HG03558 (cell line): ENCODE measurements around the gene TPO.
"Not testable (repeated sequence)": the region's sequence is repeated elsewhere in the genome, so short reads cannot be mapped to it uniquely, and the experiment has no call there.

Source experiments
- ATAC-seq: cut with Tn5 transposase; IDR thresholded peaks from one replicate; pipeline ENCODE4 v1.9.1; 2021; ENCODE audit warnings: moderate number of reproducible peaks; ENCODE audit not compliant: unreplicated experiment; ENCODE audit errors: extremely low read depth

Gene TPO

DNA sequence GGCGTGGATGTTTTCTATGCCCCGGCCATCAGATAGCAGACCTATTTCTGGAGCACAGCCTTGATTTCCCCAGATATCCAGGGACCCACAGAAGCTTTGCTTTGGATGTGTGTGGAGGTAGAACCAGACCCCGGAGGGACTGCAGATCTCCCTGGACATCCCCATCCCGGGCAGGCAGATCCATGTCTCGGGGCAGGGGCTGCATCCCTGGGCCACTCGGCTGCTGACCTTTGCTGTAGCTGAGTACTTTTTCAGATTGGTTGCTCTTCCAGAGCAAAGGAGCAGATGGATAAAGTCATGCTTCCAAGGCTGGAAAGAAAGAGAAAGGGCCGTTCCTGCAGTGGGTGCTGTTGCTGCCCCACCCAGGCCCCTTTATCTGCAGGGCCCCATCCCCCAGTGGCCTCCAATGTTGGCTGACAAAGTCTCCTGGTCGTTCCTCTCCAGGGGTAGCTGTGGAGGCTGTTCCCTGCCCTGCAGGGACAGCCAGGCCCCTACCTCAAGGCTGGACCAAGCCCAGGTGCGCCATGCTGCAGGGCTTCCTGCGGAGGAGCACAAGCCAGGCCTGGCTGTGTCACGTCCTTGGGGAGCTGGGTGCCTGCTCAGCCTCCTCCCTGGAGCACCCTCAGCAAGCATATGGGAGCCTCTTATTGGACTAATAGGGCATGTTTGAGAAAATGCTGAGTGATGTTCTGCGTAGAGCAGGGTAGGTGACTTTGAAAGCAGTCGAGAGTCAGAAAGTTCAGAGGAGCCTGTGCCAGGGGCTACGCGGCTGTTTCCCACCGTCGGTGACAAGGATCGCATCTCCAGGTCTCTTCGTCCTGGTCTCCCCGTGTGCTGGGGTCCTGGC is 68.4 kb downstream of the TPO start:
- no peak for ATAC-seq

DNA sequence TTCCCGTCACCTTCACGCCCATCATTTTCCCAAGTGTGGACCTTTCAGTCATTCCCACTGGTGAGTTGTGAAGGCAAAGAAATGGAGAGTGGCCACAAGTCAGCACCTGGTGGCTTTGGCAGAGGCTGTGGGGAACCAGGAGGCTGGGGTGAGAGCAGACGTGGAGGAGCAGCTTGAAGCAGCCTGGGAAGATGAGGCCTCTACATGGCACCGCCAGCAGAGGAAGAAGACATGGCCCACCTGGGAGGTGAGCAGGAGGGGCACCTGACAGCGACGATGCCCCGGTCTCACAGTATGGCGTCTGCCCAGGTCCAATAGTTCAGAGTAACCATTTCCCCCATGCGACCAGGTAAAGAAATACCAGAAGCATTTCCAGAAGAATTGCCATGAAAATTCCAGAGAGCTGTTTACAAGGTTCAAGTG is 69.0 kb downstream of the TPO start:
- ATAC-seq = no peak

DNA sequence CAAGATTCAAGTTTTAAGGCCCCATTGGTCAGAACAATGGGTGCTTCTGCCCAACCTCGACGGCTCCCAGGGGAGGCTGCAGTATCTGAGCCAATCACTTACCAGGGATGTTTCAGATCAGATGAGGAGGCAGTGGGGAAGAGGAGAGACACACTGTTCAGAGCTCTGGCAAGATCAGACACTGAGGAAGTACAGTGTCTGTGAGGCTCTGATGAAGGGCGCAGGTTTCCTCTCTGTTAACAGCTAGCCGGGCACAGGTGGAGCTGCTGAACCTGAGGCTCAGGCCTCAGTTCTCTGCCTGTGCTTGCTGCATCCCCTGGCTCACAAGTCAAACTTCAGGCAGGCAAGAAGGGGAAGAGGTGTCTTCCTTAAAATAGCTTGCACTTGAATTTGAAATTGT is 69.7 kb downstream of the TPO start:
- no peak for ATAC-seq

DNA sequence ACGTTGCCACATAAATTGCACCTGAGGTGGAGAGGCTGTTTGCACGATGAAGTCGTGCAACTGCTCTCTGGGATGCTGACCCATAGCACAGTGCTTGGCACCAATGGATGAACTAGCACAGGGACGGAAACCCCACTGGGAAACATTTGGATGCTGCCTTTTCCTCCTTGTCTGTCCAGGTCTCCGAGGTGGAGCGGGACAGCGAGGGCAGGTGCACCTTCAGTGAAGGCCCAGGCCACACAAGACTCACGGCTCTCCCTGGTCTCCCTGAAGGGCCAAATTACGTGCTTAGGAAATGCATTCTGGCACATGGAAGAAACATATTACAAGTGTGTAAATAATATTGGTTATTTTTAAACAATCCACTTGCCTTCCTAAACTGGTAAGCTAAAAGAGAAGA is 70.3 kb downstream of the TPO start:
- no peak for ATAC-seq

DNA sequence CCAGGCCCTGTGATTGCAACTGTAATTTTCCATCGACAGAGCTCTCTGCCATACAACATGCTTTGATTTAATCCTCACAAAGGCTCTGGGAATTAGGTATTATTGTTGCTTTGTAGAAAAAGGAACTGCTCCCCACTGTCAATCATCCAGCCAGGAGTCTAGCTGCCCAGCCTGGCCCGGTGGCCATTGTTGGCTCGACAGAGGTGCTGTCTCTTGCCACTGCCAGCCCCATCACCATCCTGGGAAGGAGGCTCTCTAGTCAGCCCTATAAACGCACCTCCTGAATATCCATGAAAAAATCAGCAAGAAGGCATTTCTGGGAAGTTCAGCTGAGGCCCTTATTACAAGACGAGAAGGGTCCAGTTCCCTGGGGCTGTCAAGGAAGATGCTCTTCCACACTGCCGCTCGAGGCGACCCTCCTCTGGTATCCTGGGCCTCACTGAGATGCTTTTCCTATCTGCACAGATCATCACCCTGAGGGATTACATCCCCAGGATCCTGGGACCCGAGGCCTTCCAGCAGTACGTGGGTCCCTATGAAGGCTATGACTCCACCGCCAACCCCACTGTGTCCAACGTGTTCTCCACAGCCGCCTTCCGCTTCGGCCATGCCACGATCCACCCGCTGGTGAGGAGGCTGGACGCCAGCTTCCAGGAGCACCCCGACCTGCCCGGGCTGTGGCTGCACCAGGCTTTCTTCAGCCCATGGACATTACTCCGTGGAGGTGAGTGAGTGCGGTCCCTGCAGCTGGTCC is 71.0 kb downstream of the TPO start:
- ATAC-seq = no peak

DNA sequence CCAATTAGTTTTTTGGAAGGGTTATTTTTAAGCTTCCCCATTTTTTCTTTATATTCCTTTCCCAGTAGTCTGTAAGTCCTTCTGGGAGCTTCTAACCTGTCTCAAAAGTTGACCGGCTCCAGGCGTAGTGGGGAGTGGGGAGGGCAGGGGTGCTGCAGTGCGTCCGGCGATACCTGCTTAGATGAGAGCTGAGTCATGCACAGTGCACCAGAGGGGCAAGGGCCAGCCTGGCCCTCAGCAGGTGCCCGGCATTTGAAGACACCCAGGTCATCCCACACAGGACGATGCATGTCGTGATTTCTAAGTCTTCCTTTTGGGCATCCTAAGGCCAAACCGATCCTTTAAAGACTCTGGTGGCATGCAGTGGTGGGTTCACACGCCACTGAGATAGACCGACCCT is 73.4 kb downstream of the TPO start:
- ATAC-seq = no peak

DNA sequence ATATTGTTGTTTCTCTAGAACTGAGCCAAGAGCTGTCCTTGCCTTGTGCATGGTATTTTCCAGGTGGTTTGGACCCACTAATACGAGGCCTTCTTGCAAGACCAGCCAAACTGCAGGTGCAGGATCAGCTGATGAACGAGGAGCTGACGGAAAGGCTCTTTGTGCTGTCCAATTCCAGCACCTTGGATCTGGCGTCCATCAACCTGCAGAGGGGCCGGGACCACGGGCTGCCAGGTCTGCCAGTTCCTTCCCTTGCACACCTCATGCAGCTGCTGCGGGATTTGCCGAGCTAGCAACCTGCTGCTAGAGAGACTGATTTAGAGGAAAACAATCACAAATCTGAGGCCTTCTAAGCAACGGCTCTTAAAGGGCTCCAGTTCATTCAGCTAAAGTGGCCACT is 74.5 kb downstream of the TPO start:
- no peak for ATAC-seq

DNA sequence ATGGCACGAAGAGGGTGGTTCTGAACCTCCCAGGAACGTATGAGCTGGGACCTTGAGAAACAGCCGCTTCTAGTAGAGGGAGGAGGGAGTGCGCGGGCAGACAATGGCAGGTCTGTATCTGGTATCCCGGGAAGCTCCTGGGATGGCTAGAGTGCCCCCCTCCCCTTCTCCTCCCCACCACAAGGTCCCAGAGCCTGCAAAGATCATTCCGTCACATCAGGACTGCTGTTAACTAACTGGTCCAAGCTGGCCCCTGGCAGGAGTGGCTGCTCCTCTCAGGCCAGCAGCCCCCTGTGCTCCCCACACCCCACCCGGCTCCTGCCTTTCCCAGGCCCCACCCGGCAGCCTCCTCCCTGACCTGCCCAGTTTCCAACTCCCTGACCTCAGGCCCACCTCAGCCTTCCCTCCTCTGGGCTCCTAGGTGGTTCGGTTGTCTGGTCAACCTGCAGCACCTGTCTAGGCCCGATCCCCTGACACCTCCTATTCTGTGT is 75.0 kb downstream of the TPO start:
- no peak for ATAC-seq

DNA sequence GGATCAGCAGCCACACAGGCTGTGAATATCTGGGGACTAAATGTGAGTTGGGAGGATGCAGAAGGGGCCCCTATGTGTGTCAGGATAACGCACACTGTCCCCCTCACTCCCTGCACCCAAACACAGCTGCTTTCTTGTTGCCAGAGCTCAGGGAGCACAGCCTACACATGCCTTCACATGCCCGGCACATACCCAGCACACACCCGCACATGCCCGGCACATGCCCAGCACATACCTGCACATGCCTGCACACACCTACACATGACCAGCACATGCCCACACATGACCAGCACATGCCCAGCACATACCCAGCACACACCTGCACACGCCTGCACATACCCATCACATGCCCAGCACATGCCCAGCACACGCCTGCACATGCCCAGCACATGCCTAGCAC is 75.6 kb downstream of the TPO start:
- no peak for ATAC-seq

DNA sequence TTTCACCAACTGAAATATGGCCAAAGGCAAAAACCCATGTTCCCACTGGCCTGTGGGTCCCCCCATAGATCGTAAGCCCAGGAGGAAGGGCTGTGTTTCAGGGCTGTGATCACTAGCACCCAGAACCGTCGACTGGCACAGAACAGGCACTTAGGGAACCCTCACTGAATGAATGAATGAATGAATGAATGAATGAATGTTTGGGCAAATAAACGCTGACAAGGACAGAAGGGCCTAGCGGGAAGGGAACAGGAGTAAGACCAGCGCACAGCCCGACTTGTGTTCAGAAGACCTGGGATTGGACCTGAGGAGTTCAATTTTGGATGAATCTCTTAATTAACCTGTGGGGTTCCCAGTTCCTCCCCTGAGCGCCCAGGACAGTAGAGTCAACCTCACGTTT is 76.2 kb downstream of the TPO start:
- ATAC-seq = no peak

DNA sequence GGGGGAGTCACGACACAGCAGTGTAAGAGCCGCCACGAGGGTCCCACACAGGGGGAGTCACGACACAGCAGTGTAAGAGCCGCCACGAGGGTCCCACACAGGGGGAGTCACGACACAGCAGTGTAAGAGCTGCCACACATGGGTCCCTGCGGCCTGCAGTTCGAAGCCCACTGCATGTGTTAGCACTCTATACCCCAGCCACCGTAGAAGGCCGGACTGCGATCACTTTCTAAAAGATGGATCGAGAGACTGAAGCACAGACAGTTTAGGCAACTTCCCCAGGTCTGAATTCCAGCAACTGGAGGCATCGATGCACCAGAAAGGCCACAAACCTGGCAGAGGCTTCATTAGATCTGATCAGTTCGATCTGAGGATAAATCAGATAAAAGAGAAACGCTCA is 77.1 kb downstream of the TPO start:
- not testable (repeated sequence) for ATAC-seq

DNA sequence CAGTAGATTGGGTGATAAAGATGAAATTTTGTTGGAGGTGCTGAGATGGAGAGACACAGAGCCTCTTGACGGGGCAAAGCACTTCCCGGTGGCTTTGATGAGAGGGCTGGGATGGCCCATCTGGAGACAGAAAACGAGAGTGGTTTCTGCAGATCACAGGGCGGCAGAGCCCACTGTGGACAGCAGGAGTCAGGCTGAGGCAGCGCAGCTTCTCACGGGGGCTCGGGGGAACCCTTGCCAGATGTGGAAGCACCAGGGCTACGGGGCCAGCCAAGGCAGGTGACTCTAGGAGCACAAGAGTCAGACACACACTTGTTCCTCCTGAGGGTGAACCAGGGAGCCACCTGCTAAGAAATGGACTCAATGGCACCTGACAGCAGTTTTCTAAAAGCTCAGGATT is 78.5 kb downstream of the TPO start:
- ATAC-seq = no peak

DNA sequence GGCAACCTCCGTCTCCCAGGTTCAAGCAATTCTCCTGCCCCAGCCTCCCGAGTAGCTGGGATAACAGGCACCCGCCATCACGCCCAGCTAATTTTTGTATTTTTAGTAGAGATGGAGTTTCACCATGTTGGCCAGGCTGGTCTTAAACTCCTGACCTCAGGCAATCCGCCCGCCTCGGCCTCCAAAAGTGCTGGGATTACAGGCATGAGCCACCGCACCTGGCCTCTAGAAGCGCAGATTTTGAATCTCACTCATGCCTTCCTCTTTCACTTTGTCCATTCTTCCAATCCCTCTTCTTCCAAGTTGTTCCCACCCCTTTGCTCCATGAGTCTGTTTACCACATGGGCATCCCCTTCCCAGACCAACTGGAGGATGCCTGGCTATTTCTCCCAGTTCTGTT is 79.0 kb downstream of the TPO start:
- not testable (repeated sequence) for ATAC-seq

DNA sequence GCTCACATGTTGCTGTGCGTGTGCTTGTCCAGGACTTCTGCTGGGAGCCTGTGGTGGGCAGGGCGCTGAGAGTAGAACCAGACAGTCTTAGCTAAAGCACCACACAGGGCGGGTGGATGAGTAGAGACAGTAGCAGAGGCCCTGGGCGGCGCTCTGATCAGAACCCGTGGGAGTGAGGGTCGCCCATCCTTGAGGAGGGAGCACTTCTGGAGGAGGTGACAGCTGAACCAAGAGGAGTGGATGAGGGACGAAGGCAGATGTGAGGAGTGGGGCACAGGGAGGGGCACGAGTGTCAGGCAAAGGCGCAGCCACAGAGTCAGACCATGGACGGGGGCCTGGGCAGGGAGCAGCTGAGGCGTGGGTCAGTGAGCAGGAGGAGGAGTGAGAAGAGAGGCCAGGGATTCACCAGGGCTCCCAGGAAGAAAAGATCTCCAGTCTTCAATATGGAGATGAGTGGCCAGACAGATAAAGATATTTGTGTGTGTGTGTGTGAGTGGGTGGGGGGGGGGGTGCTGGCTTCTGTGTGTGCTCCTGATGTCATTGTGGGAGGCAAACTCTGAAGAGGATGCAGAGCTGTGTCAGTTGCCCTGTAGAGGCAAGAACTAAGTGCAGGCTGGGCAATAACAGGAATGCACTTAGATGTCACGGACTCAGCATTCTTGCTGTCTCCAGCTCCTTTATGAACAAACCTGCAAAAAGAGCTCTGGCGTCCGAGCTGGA is 79.6 kb downstream of the TPO start:
- no peak for ATAC-seq

DNA sequence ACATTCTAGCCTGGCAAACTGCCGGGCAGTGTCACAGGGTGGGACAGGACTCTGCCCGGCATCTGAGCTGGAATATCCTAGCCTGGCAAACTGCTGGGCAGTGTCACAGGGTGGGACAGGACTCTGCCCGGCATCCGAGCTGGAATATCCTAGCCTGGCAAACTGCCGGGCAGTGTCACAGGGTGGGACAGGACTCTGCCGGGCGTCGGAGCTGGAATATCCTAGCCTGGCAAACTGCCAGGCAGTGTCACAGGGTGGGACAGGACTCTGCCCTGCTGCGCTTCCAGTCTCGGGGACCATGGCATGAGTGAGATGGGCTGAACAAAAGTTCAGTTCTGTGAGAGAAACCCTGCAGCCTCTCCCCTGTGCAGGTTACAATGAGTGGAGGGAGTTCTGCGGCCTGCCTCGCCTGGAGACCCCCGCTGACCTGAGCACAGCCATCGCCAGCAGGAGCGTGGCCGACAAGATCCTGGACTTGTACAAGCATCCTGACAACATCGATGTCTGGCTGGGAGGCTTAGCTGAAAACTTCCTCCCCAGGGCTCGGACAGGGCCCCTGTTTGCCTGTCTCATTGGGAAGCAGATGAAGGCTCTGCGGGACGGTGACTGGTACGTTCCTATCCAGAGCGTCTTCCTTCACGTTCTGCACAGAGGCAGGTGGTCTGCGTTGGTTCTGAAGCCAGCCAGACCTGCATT is 80.3 kb downstream of the TPO start:
- no peak for ATAC-seq

DNA sequence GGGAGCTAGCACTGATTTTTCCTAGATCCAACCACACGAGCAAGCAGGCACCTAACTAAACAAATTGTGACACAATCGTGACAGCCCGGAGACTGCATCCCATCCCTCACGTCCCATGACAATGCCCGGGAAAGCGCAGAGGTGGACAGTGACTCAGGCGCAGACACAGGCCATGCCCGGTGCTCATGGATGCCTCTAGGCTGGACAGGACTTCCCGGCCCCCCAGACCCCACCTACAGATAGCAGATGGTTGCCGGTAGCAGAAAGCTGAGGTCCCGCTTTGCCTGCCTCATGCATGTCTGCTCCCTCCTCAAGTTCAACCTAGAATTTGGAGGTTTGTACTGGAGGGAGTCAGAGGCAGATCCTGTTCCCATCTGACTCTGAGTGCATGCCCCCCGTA is 81.0 kb downstream of the TPO start:
- no peak for ATAC-seq

DNA sequence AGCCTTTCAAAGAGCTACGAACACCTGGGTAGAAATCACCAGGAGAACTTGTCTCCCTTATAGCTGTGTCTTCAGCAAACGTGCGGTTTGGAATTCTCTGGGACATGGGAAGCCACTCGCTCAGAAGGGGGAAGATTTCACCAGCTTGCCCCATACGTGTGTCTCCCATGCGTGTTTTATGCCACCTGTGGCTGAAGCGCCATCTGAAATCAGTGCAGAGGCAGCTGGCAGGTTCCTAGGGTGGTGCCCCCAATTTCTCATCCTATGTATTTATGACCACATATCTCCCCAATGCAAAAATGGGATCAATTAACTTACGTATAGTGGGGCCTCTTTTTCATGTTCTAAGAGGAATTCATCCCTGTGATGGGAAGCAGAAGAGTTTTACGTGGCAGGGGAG is 81.6 kb downstream of the TPO start:
- ATAC-seq = no peak

DNA sequence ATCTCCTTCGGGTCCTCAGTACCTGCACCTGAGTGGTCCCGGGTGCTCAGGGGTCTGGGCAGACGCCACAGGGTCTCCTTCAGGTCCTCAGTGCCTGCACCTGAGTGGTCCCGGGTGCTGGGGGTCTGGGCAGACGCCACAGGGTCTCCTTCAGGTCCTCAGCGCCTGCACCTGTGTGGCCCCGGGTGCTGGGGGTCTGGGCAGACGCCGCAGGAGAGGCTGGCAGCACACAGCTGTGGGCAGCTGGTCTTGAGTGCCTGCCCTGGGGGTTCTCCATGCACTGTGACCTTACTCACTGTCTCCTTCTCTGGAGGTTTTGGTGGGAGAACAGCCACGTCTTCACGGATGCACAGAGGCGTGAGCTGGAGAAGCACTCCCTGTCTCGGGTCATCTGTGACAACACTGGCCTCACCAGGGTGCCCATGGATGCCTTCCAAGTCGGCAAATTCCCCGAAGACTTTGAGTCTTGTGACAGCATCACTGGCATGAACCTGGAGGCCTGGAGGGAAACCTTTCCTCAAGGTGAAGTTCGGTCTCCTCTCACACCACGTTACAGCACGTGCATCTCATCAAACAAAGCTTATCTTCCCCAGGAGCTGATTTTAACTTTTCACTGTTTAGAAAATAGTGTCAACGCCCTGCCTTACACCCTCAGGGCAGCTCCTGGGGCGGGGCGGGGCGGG is 82.6 kb downstream of the TPO start:
- no peak for ATAC-seq

DNA sequence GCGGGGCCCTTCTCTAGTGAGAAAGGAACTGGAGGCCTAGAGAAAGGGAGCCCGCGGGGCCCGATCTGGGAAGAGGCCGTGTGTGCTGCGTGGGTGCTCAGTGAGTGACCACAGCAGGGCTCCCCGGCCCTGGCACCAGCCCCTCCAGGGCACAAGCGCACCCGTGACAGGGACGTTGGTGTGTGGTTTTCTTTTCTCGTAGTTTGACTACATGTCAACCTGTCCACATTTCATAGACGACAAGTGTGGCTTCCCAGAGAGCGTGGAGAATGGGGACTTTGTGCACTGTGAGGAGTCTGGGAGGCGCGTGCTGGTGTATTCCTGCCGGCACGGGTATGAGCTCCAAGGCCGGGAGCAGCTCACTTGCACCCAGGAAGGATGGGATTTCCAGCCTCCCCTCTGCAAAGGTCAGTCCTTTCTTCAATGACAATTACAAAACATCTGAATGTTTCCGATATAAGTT is 83.1 kb downstream of the TPO start:
- ATAC-seq = no peak

DNA sequence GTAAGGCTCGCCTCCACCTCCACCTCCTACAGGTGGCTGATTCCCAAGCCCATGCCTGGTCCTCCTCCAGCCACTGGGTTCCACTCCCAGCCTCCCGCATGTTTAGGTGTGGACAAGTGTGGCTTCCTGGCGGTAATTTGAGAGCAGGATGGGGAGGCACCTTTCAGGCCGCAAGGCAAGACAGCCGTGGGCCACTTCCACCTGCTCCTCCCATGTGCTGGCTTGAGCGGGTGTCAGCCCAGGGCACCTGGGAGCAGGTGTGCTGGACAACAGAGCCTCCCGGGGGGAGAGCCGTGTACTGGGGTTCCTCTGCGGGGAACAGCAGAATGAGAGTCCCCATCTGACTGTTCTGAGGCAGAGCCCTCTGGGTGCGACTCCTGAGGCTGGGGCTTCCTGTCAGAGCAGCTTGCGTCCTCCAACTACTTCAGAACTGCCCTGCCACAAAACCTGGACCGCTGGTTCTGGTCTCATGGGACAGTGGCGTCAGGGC is 83.9 kb downstream of the TPO start:
- no peak for ATAC-seq
